ENCODE measurements around the gene TCEANC2.

GRCh38 chr1:54096227-54096876 lies 42.9 kb downstream of the TCEANC2 start:
- TF ChIP-seq CTCF (IDR thresholded peaks at IDR 0.05) = no peak
- TF ChIP-seq POLR2A (IDR thresholded peaks at IDR 0.05) = no peak

All from testis (tissue), 2 donors.